ENCODE measurements around the gene NUP93.

Gene NUP93

GRCh38 chr16:56823081-56823733 is 93.3 kb downstream of the NUP93 start:
- no peak for DNase-seq

DNA sequence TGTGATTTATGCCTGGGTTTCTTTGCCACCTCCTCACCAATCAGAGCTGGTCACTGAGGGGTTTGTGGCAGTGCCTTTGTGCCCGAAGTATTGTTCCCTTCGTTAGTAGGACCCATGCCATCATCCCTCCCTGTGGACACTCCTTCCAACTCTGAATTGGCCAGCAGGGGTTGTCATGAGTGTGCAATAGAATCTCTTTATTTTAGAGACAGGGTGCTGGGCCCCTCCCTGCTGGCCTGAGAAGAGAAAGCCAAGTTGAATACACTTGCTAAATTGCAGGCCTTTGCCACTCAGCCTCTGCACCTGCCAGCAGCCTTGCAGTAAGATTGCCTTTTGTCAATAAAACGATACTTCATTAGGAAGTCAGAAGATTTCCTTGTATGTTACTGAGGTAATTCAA is 94.4 kb downstream of the NUP93 start:
- no peak for DNase-seq

- DNase-seq: no peak
These were observed 94.9 kb downstream of the NUP93 start for GRCh38 chr16:56824804-56825203.

DNA sequence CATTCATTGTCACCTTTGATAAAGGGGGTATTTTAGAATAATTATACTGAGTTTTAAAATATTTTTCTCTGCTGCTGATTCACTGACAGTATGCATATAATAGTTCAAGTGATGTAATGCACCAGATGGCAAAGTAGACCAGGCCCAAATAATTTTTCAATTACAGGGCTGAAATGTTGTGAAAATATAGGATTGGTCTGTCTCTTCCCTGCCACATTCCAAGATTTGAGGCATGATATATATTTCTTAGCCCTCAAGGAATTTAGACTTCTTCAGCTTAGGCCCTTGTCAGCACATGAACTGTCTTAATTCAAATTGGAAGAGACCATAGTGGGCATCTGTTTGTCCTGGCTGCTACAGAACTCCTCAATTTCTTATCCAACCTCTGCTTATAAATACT is 95.9 kb downstream of the NUP93 start:
- DNase-seq: no peak

- DNase-seq: no peak
These were observed 98.7 kb downstream of the NUP93 start for GRCh38 chr16:56828647-56829046.

GRCh38 chr16:56830669-56831068 is 100.7 kb downstream of the NUP93 start:
- DNase-seq: no peak

GRCh38 chr16:56832768-56833167 is 102.8 kb downstream of the NUP93 start:
- no peak for DNase-seq

GRCh38 chr16:56833243-56833970 is 103.5 kb downstream of the NUP93 start:
- DNase-seq: no peak

GRCh38 chr16:56835320-56835719 is 105.4 kb downstream of the NUP93 start:
- no peak for DNase-seq

DNA sequence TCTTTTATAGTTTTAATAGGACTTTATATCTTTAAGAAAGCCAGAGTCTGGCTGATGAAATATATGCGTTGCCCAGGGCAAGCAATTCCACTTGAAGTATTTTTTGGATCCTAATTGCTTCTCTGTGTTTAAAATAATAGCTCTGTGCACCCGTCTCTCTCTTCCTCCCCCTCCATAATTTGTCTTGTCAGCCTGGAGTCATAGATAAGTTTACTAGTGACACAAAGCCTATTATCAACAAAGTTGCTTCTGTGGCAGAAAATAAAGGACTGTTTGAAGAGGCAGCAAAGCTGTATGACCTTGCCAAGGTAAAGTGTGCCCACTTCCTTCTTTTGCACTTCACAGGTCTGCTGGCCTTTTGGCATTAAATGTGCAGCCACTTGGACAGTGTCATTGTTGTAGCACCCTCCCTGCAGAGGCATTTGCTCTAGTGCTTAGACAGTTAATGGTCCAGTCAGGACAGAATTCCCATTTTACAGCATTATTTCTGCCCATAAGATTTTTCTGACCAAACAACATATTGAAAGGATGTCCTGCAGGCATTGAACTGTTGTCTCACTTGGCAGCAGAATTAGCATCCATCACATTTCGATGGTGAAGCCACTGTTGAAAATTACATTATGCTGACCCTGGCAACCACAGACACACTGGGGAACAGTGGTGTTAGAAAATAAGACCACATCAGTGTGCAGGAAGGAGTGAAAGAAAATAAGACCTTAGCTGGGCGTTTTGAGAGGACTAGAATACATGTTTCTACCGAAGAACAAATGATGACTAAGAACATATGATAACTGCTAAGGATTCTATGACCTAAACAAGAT is 106.7 kb downstream of the NUP93 start:
- no peak for DNase-seq

GRCh38 chr16:56838622-56839337 is 108.9 kb downstream of the NUP93 start:
- no peak for DNase-seq

- no peak for DNase-seq
These were observed 111.3 kb downstream of the NUP93 start for GRCh38 chr16:56841233-56841632.

- DNase-seq: no peak
These were observed 111.7 kb downstream of the NUP93 start for GRCh38 chr16:56841659-56842058.

DNA sequence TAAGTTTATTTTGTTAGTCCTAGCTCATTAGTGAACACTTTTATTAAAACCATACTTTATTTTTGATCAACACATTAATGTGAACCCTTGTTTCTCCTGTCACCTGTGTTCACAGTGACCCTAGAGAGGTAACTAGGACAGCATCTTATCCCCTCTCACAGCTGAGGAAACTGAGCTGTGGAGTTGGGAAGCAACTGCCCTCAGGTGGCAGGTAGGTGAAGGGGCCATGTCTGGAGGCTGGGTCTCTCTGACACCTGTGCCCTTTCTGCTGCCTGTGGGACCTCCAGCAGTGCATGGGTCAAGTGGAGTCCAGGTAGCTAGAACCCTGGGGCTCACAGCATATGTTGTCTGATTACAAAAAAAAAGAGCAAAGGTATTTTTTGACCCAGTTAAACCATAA is 112.2 kb downstream of the NUP93 start:
- DNase-seq: no peak

- DNase-seq: no peak
These were observed 114.1 kb downstream of the NUP93 start for GRCh38 chr16:56844056-56844455.

DNA sequence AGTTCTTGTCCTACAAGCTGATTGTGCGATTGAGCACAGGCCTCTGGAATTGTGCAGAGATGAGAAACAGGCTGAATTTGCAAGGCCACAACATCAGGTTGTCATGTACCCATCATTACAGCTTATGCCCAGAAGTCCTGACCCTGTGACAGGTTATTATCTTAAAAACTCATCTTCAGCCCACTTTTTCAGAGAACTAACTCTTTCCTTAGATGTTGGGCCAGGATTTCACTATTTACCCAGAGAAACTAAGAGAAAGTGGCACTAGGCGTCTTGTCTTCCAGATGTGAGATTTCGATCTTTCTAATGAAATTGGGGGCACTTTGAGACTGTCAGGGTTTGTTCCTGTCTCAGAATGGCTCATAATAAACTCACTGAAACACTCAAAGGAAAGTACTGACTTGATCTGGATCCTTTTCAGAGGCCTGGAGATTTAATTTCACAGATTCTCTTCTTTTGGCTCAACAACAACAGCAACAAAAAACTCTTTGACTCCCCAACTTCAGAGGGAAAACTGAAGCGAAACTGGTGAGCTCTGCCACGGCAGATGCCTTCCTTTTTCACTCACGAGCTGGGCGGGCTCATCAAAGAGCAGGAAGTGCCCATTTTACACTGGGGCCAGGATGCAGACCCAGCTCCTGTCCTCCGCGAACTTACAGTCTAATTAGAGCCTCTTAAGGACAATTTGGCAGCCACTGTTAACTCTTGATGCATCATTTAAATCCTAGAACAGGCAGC is 117.4 kb downstream of the NUP93 start:
- DNase-seq: no peak

DNA sequence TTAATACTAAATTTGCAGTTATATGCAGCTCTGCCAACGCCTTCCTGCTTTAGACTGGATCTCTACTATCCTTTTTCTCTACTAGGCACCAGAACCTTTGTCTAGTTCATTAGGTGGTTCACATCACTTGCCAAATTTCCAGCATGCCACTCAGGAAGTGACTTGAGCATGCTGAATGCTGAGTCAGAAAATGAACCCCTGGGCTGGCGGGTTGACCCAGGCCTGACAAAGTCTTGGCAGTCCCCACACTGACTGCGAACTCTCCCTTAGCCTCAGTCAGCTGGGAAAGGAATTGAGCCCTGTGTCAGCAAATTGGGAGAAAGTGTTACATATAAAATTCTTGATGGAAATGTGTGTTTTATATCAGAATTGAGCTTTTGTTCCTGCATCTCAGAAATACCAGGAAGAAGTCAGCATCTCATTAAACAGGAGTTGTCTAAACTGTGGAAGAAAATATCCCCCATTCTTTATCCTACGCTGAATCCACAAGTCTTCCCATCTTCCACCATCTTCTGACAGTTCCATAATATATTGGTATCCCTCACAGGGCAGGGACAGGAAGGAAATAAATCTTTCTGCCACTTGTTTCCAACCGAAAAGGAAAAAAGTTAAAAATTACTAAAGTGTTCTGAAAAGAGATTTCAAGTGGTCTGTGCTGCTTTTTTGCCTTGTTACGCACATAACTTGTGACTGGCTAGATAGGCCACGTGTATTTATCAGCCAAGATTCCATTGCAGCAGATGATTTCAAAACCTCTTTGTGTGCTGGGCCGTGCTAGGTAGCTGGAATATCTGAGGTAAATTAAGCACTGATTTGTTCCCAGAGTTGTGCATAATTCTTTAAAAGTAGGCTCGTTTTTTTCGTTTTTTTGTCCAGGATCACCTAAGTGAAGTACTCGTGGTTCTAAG is 118.4 kb downstream of the NUP93 start:
- DNase-seq: peak; percentile 28

DNA sequence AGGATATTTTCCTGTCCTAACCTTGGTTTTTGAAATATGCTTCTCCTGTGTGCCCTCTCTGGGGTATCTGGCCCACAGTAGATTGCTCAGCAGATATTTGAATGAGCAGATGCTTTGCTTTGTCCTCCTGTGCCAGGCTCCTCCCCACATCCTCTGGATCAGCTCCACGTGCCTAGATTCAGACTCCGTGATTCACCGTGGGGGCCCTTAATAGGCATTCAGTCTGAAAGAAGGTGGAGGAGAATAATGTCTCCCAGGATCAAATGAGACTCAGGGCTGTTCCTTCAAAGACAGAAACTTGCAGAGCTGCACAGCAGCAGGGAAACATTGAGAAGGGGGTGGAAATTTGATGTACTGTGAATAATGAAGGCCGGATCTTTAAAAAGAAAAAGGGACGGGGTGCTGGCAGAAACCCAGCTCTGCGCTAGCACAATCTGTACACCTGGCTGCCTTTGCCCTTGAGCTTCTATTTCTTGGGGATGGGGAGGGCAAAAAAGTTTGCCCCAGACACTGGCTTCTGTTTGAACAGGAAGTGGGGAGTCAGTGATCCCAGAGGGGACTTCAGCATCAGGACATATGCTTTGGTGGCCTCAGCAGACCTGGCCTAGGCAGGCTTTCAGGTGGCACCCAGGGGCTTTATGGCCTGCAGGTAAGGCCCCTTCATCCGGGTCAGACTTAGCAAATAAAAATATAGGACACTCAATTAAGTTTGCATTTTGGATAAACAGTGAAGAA is 119.2 kb downstream of the NUP93 start:
- no peak for DNase-seq

DNA sequence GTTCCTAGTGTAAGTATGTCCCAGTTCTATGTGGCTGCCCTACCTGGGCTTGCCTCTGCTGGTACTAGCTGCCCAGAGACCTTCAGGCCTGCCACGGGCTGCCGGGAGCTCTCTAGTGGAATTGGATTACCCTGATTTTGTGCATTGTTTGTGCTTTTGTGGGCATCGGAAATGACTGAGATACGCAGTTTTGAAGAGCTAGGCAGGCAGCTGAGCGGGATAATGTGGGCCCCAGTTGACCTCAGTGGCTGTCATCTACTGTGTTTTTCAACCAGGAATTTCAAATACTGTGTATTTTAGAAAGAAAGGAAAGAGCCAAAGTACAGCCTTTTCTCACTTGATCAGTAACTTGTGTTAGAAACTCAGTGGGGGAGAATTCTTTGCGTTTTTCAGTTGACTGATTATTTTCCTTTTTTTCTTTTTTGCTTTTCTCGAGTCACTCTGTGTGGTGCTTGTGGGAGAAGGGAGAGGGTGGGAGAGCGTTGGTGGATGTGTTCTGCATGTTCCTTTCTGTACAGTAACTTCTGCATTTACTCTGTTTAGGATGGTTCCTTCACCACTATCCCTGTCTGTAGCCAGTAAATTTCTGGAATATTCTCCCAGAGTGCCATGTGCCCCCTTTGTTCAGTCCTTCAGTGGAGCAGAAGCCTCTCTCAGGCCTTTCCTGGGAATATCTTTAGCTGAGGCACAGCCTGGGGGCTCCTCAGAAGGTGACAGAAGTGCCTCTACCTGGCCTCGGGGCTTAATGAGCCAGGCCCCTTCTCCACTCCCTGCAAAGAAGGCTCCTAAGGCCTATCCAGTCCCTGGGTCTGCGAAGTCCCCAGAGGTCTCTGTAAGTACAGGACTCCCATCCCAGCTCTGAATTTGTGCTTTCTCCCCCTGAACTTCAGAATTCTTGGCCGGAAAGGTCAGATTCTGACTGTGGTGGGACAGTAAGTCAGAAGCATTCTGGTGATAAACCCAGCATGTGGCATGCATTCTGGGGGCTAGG is 120.1 kb downstream of the NUP93 start:
- DNase-seq: no peak
